Astrocyte (in vitro differentiated cells and primary cell): ENCODE results near the gene ETV1. TPM values are rescaled to one million over a fixed set of nuclear protein-coding genes. Genes with fewer than 3 reads are reported as not detected.
A peak's percentile ranks its signal among the peaks of the same experiment; 100 is the strongest.

ENCODE experiments used
- DNase-seq: peaks from one replicate; pipeline ENCODE4 v3.0.0-alpha.2; 2010; ENCODE audit warnings: low read depth
- FAIRE-seq: peaks from 2 replicates; lab custom pipeline; 2011; peaks lifted over from hg19 to GRCh38; lab: Jason Lieb, UNC
- H2AFZ ChIP-seq: 2 replicates; pipeline ENCODE4 v1.6.0; 2012; ENCODE audit warnings: low read depth, low read length, inconsistent platforms
- H3K27ac ChIP-seq: 2 replicates; pipeline ENCODE4 v1.5.1; 2011; ENCODE audit warnings: low read depth, low read length, inconsistent platforms
- H3K27me3 ChIP-seq: 2 replicates; pipeline ENCODE4 v1.6.0; 2011; ENCODE audit warnings: low read length, inconsistent platforms; ENCODE audit not compliant: insufficient read depth
- H3K36me3 ChIP-seq: 2 replicates; pipeline ENCODE4 v1.5.1; 2011; ENCODE audit warnings: low read length, inconsistent platforms; ENCODE audit not compliant: insufficient read depth
- H3K4me1 ChIP-seq: 2 replicates; pipeline ENCODE4 v1.5.1; 2011; ENCODE audit warnings: low read length, inconsistent platforms; ENCODE audit not compliant: insufficient read depth
- H3K4me2 ChIP-seq: 2 replicates; pipeline ENCODE4 v1.6.0; 2012; ENCODE audit warnings: low read length, inconsistent platforms
- H3K4me3 ChIP-seq: 2 replicates; pipeline ENCODE4 v1.5.1; 2011; ENCODE audit warnings: low read depth, mild to moderate bottlenecking, low read length, inconsistent platforms; ENCODE audit not compliant: insufficient read depth
- H3K79me2 ChIP-seq: 2 replicates; pipeline ENCODE4 v1.6.0; 2012; ENCODE audit warnings: mild to moderate bottlenecking, low read length, inconsistent platforms; ENCODE audit not compliant: insufficient read depth
- H3K9ac ChIP-seq: 2 replicates; pipeline ENCODE4 v1.6.0; 2012; ENCODE audit warnings: mild to moderate bottlenecking, low read length, inconsistent platforms
- H3K9me3 ChIP-seq: 2 replicates; pipeline ENCODE4 v1.5.1; 2012; ENCODE audit warnings: low read depth, mild to moderate bottlenecking, low read length, inconsistent platforms; ENCODE audit not compliant: insufficient read depth
- H4K20me1 ChIP-seq: 2 replicates; pipeline ENCODE4 v1.6.0; 2012; ENCODE audit warnings: low read length, inconsistent platforms; ENCODE audit not compliant: insufficient read depth
- H3K27ac Mint-ChIP-seq: one replicate; pipeline ENCODE4 v1.8.0; 2021; ENCODE audit warnings: mild to moderate bottlenecking, mixed read lengths; ENCODE audit not compliant: unreplicated experiment
- H3K27me3 Mint-ChIP-seq: one replicate; pipeline ENCODE4 v1.8.0; 2021; ENCODE audit warnings: low read depth, mixed read lengths; ENCODE audit not compliant: unreplicated experiment
- H3K36me3 Mint-ChIP-seq: one replicate; pipeline ENCODE4 v1.8.0; 2021; ENCODE audit warnings: low read depth, mixed read lengths; ENCODE audit not compliant: unreplicated experiment
- H3K4me1 Mint-ChIP-seq: one replicate; pipeline ENCODE4 v1.8.0; 2021; ENCODE audit warnings: low read depth, mixed read lengths; ENCODE audit not compliant: unreplicated experiment
- H3K4me3 Mint-ChIP-seq: one replicate; pipeline ENCODE4 v1.8.0; 2021; ENCODE audit warnings: mild to moderate bottlenecking, moderate library complexity, mixed read lengths; ENCODE audit not compliant: unreplicated experiment
- H3K9me3 Mint-ChIP-seq: one replicate; pipeline ENCODE4 v1.8.0; 2021; ENCODE audit warnings: mild to moderate bottlenecking, mixed read lengths; ENCODE audit not compliant: unreplicated experiment
- EZH2 ChIP-seq: IDR thresholded peaks from 2 replicates; pipeline ENCODE4 v1.6.1; 2012; ENCODE audit warnings: mild to moderate bottlenecking, low read length, inconsistent platforms; ENCODE audit not compliant: insufficient read depth
- total RNA-seq: library from RNA; stranded (reverse); gene quantifications from 2 replicates; pipeline ENCODE4 v1.2.1, GENCODE V29; 2021
- TF ChIP-seq, protein P1 (sequence below): IDR thresholded peaks from 2 replicates; pipeline ENCODE4 v1.5.1; 2011; ENCODE audit warnings: low read depth, mild to moderate bottlenecking, inconsistent platforms, low read length, moderate library complexity; ENCODE audit not compliant: insufficient read depth

The ETV1 gene
- total RNA-seq, 1 donor from 2014 or later, result 12.6 TPM

DNA sequence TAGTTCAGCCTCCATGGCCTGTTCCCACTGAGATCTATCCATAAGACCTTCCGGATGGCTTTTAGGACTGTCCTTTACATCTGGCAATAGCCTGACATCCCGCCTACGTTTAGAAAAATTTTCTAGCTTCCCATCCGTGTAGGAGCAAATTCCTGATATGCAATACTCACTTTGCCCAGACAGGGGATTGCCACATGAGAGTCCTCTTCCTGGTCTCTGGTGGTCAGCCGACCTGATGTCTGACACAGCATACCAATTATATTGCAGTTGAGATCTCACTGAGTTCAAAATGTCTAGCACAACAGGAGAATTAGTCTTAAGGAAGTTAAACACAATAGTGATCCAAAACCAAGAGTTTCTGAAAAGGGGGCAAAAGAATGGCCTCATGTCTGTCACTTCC, 9.4 kb upstream of the ETV1 start:
- H3K79me2 ChIP-seq, result no peaks in the 10 kb centered on the region
- peaks cover 6% of the 10 kb centered on the region for H3K4me1 Mint-ChIP-seq

DNA sequence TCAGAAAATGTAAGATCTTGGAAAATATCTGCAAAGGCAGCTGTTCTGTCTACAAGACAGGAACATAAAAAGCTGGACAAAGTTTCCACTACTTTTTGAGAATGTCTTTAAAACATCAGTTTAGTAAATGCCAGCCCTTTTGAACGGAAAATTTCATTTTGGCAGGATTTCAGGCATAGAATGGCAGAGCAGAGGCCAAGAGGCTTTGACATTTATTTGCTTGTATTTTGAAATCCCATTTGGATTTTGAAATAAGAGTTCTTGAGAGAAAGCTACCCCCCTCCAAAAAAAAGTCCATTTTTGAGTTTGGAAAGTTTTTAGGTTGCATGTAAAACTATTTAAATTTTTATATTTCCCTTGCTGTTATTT, 3.1 kb upstream of the ETV1 start:
- no peak overlapping the region for H3K4me3 ChIP-seq
- FAIRE-seq, result no peak
- Mint-ChIP-seq H3K27me3 (no peaks in the 10 kb centered on the region), H3K9me3 (no peaks in the 10 kb centered on the region), H3K36me3 (no peaks in the 10 kb centered on the region), H3K4me1 (no peaks in the 10 kb centered on the region), H3K27ac (no peak overlapping the region), H3K4me3 (no peak overlapping the region)
- peak overlapping the region; percentile 86 for H3K9ac ChIP-seq
- no peaks in the 10 kb centered on the region for H3K36me3 ChIP-seq
- H4K20me1 ChIP-seq, result no peaks in the 10 kb centered on the region
- H3K4me2 ChIP-seq, result peak overlapping the region; percentile 92
- no peaks in the 10 kb centered on the region for H3K27me3 ChIP-seq
- peaks cover 8% of the 10 kb centered on the region for H3K4me1 ChIP-seq
- DNase-seq, result no peak
- no peaks in the 10 kb centered on the region for H3K79me2 ChIP-seq
- no peaks in the 10 kb centered on the region for H3K9me3 ChIP-seq
- H3K27ac ChIP-seq, result no peak overlapping the region
- TF ChIP-seq EZH2, result no peak
- TF ChIP-seq, protein P1, sequence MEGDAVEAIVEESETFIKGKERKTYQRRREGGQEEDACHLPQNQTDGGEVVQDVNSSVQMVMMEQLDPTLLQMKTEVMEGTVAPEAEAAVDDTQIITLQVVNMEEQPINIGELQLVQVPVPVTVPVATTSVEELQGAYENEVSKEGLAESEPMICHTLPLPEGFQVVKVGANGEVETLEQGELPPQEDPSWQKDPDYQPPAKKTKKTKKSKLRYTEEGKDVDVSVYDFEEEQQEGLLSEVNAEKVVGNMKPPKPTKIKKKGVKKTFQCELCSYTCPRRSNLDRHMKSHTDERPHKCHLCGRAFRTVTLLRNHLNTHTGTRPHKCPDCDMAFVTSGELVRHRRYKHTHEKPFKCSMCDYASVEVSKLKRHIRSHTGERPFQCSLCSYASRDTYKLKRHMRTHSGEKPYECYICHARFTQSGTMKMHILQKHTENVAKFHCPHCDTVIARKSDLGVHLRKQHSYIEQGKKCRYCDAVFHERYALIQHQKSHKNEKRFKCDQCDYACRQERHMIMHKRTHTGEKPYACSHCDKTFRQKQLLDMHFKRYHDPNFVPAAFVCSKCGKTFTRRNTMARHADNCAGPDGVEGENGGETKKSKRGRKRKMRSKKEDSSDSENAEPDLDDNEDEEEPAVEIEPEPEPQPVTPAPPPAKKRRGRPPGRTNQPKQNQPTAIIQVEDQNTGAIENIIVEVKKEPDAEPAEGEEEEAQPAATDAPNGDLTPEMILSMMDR, result no peak
- peak overlapping the region; percentile 61 for H2AFZ ChIP-seq

More for the DNA sequence above, 9.4 kb upstream of the ETV1 start:
- Histone ChIP-seq H3K27ac (no peak overlapping the region), H3K9me3 (no peaks in the 10 kb centered on the region), H4K20me1 (no peaks in the 10 kb centered on the region), H3K4me1 (no peaks in the 10 kb centered on the region), H2AFZ (no peak overlapping the region), H3K4me3 (no peak overlapping the region), H3K27me3 (no peaks in the 10 kb centered on the region), H3K36me3 (no peaks in the 10 kb centered on the region), H3K4me2 (no peak overlapping the region), H3K9ac (no peak overlapping the region)
- DNase-seq (no peak), FAIRE-seq (no peak)
- TF ChIP-seq, protein P1, result no peak
- no peak for TF ChIP-seq EZH2
- Mint-ChIP-seq H3K36me3 (no peaks in the 10 kb centered on the region), H3K9me3 (no peaks in the 10 kb centered on the region), H3K27me3 (no peaks in the 10 kb centered on the region), H3K27ac (no peak overlapping the region), H3K4me3 (no peak overlapping the region)

DNA sequence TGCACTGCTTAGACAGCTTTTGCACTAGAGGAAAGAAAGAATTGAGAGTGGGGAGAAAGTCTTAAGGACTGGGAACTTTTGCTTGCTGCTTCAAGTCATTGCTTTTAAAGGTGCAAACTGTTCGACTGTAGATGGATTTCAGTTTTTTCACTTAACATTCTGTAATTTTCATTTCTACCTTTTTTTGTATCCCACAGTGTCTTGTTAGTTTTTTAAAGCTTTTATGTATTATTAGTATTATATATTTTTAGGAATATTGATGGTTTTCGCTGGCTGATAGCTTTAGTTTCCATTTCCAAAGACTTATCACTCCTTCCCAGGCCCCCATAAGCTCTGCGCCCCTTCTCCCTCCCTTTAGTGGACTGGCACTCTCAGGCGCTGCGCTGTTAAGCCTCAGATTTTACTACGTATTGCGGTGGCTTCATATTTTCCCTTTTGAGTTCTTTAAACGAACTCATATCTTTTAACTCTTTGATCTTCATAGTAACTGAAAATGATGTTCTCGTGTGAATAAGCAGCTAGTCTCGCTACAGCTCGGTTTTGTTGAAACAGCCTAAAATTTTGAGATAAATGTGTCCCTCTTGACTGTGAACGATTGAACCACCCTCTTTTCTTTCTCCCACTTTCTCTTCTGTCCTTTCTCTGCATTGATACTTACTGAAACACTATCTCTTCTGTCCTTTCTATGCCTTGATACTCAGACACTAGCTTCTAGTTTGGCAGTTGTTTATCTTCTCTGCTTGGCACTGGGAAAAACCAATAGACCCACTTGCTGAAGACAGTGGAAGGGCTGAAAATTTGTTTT, 2.5 kb upstream of the ETV1 start:
- no peaks in the 10 kb centered on the region for H3K79me2 ChIP-seq
- TF ChIP-seq EZH2, result no peak
- Mint-ChIP-seq H3K27me3 (no peaks in the 10 kb centered on the region), H3K36me3 (no peaks in the 10 kb centered on the region), H3K9me3 (no peaks in the 10 kb centered on the region), H3K4me1 (no peaks in the 10 kb centered on the region), H3K27ac (no peak overlapping the region), H3K4me3 (no peak overlapping the region)
- no peak for DNase-seq
- H3K4me2 ChIP-seq, result peak overlapping the region; percentile 92
- no peaks in the 10 kb centered on the region for H3K9me3 ChIP-seq
- peak overlapping the region; percentile 71 for H2AFZ ChIP-seq
- H3K36me3 ChIP-seq, result no peaks in the 10 kb centered on the region
- H4K20me1 ChIP-seq, result no peaks in the 10 kb centered on the region
- H3K27ac ChIP-seq, result peak overlapping the region; percentile 91
- peak overlapping the region; percentile 86 for H3K9ac ChIP-seq
- H3K4me1 ChIP-seq, result peaks cover 8% of the 10 kb centered on the region
- FAIRE-seq, result peak; percentile 56
- H3K27me3 ChIP-seq, result no peaks in the 10 kb centered on the region
- peak overlapping the region; percentile 55 for H3K4me3 ChIP-seq
